K562 (cell line): ENCODE results near the gene GFAP. TPM values are rescaled to one million over a fixed set of nuclear protein-coding genes. Genes with fewer than 3 reads are reported as not detected.

Source experiments
- ATAC-seq: fragments of 200-7000 bp; cut with Tn5 transposase; 3 replicates; pipeline ENCODE4 v1.9.1; 2020; ENCODE audit warnings: moderate library complexity
- BruUV-seq: library from RNA; stranded (reverse); fragments of 400-500 nt; replicated peaks from 2 replicates; lab custom pipeline; 2021; lab: Mats Ljungman, UMichigan
- CTCF ChIA-PET: fragments of 300-600 bp; formaldehyde crosslinking; extraction: SDS; loops from one replicate; lab custom pipeline; 2021; ENCODE audit warnings: low intra/inter-chr PET ratio; lab: Yijun Ruan, JAX
- POLR2A ChIA-PET: fragments of 300-600, 350-650 bp; sonication (Branson Sonifier 250); formaldehyde crosslinking; extraction: SDS; loops from one replicate; lab custom pipeline; 2021; ENCODE audit warnings: antibody characterized with exemption, inconsistent platforms; lab: Yijun Ruan, JAX
- DNase-seq, 4 experiments: peaks; one replicate each; pipeline versions ENCODE4 v3.0.0 to v3.0.0-alpha.2; 2011 to 2018; ENCODE audit warnings: low spot score in 3 of 4, mixed read lengths in 3 of 4; ENCODE audit errors: extremely low read depth in 1 of 4
- FAIRE-seq: peaks from 2 replicates; lab custom pipeline; 2011; peaks lifted over from hg19 to GRCh38; lab: Jason Lieb, UNC
- H2AFZ ChIP-seq: 2 replicates; pipeline ENCODE4 v1.6.0; 2011; ENCODE audit warnings: low read depth, low read length, control low read depth, inconsistent platforms
- H3K27ac ChIP-seq: fragments of 200-600 bp; 3 replicates; pipeline ENCODE4 v1.8.0; 2011; ENCODE audit warnings: low read depth, mild to moderate bottlenecking, control low read depth, inconsistent platforms, low read length, moderate library complexity, mixed read lengths; ENCODE audit errors: extremely low read depth
- H3K27me3 ChIP-seq, 2 experiments: fragments of 300-600 bp in 1 of 2; 2 replicates in 1 of 2; 3 replicates in 1 of 2; pipeline versions ENCODE4 v1.6.0 to v1.8.0; 2011; ENCODE audit warnings: inconsistent platforms in 2 of 2, low read length in 2 of 2, mild to moderate bottlenecking in 1 of 2, mixed read lengths in 1 of 2, moderate library complexity in 1 of 2; ENCODE audit not compliant: control insufficient read depth in 2 of 2, insufficient read depth in 2 of 2
- H3K36me3 ChIP-seq: fragments of 300-600 bp; 3 replicates; pipeline ENCODE4 v1.8.0; 2011; ENCODE audit warnings: mild to moderate bottlenecking, low read length, inconsistent platforms; ENCODE audit not compliant: control insufficient read depth, insufficient read depth
- H3K4me1 ChIP-seq, 2 experiments: fragments of 200-600 bp in 1 of 2; replicated peaks in 1 of 2; 2 replicates in 1 of 2; 3 replicates in 1 of 2; pipeline versions ENCODE4 v1.5.1 to v1.8.0; 2011; ENCODE audit warnings: inconsistent platforms in 2 of 2, low read length in 2 of 2, mild to moderate bottlenecking in 1 of 2, mixed read lengths in 1 of 2, moderate library complexity in 1 of 2; ENCODE audit not compliant: control insufficient read depth in 2 of 2, insufficient read depth in 2 of 2
- H3K4me2 ChIP-seq: 2 replicates; pipeline ENCODE4 v1.6.1; 2011; ENCODE audit warnings: low read length, control low read depth, inconsistent platforms, mixed read lengths; ENCODE audit not compliant: insufficient read depth
- H3K4me3 ChIP-seq: fragments of 200-600 bp; sonication (generic), shearing (Covaris generic); 2 replicates; pipeline ENCODE4 v1.5.1; 2016; ENCODE audit warnings: control low read depth, inconsistent platforms
- H3K79me2 ChIP-seq: fragments of 200-600 bp; 3 replicates; pipeline ENCODE4 v1.8.0; 2011; ENCODE audit warnings: low read length, inconsistent platforms; ENCODE audit not compliant: control insufficient read depth, insufficient read depth
- H3K9ac ChIP-seq, 2 experiments: 2 replicates each; pipeline versions ENCODE4 v1.6.0 to v1.6.1; 2011; ENCODE audit warnings: low read depth in 2 of 2, low read length in 2 of 2, control low read depth in 1 of 2, inconsistent platforms in 1 of 2, mild to moderate bottlenecking in 1 of 2, mixed read lengths in 1 of 2; ENCODE audit not compliant: insufficient read depth in 1 of 2
- H3K9me1 ChIP-seq: one replicate; pipeline ENCODE4 v1.6.0; 2011; ENCODE audit warnings: inconsistent platforms, mild to moderate bottlenecking, low read length, moderate library complexity; ENCODE audit not compliant: control insufficient read depth, insufficient read depth
- H3K9me3 ChIP-seq: replicated peaks from 2 replicates; pipeline ENCODE4 v1.5.1; 2011; ENCODE audit warnings: low read depth, low read length, inconsistent platforms; ENCODE audit not compliant: control insufficient read depth, insufficient read depth
- H4K20me1 ChIP-seq: replicated peaks from 2 replicates; pipeline ENCODE4 v1.6.1; 2011; ENCODE audit warnings: low read length, inconsistent platforms, mixed read lengths; ENCODE audit not compliant: control insufficient read depth, insufficient read depth
- ATF3 ChIP-seq, 2 experiments: fragments of 450-650 bp in 1 of 2; sonication (generic) in 1 of 2; formaldehyde crosslinking in 1 of 2; IDR thresholded peaks in 1 of 2; conservative IDR thresholded peaks in 1 of 2; 2 replicates each; pipeline versions ENCODE4 v1.6.1 to v1.8.1; 2016 to 2023; ENCODE audit warnings: mild to moderate bottlenecking in 2 of 2, moderate library complexity in 2 of 2, inconsistent platforms in 1 of 2, missing genetic modification reagents in 1 of 2
- CREB1 ChIP-seq, 2 experiments: sonication (generic) in 1 of 2; formaldehyde crosslinking in 1 of 2; IDR thresholded peaks; 2 replicates each; pipeline versions ENCODE4 v1.6.1 to v1.8.0; 2012 to 2022; ENCODE audit warnings: inconsistent platforms in 1 of 2, mild to moderate bottlenecking in 1 of 2, missing genetic modification reagents in 1 of 2, moderate library complexity in 1 of 2
- EHMT2 ChIP-seq: fragments of 450-650 bp; IDR thresholded peaks from 2 replicates; pipeline ENCODE4 v1.6.1; 2018; ENCODE audit warnings: antibody characterized with exemption
- EP300 ChIP-seq: IDR thresholded peaks from 2 replicates; pipeline ENCODE4 v1.6.1; 2012; ENCODE audit warnings: low read length, improper control_type of control experiment
- JUN ChIP-seq, 2 experiments: sonication (generic) in 1 of 2; formaldehyde crosslinking in 1 of 2; IDR thresholded peaks; 2 replicates each; pipeline versions ENCODE4 v1.6.1 to v1.8.0; 2012 to 2022; ENCODE audit warnings: borderline replicate concordance in 2 of 2, mild to moderate bottlenecking in 2 of 2, improper control_type of control experiment in 1 of 2, low read depth in 1 of 2, low read length in 1 of 2, missing genetic modification reagents in 1 of 2
- KDM4B ChIP-seq, 2 experiments: fragments of 450-650 bp in 1 of 2; sonication (generic) in 1 of 2; IDR thresholded peaks; 2 replicates each; pipeline ENCODE4 v1.6.1; 2016 to 2017; ENCODE audit warnings: borderline replicate concordance in 2 of 2, antibody characterized with exemption in 1 of 2, low read depth in 1 of 2, mild to moderate bottlenecking in 1 of 2
- MTA1 ChIP-seq: fragments of 450-650 bp; IDR thresholded peaks from 2 replicates; pipeline ENCODE4 v1.6.1; 2017; ENCODE audit warnings: borderline replicate concordance
- NFATC3 ChIP-seq: fragments of 450-650 bp; IDR thresholded peaks from 2 replicates; pipeline ENCODE4 v1.6.1; 2017; ENCODE audit warnings: mild to moderate bottlenecking
- POLR2G ChIP-seq: fragments of 200-400 bp; formaldehyde crosslinking; IDR thresholded peaks from 2 replicates; pipeline ENCODE4 v1.6.1; 2017; ENCODE audit warnings: low read depth, mild to moderate bottlenecking, antibody characterized with exemption, low read length, moderate library complexity
- PTBP1 ChIP-seq: fragments of 200-400 bp; formaldehyde crosslinking; IDR thresholded peaks from 2 replicates; pipeline ENCODE4 v1.6.1; 2017; ENCODE audit warnings: low read depth, low read length
- RBM22 ChIP-seq: fragments of 200-400 bp; formaldehyde crosslinking; IDR thresholded peaks from 2 replicates; pipeline ENCODE4 v1.6.1; 2018; ENCODE audit warnings: low read length, low read depth; ENCODE audit not compliant: poor library complexity, severe bottlenecking
- ZBTB26 ChIP-seq: fragments of 450-650 bp; formaldehyde crosslinking; IDR thresholded peaks from 2 replicates; pipeline ENCODE4 v1.4.0; 2022; ENCODE audit warnings: missing genetic modification characterization
- WGBS: fragments of 100-300 bp; shearing (Covaris generic); methylation state at CpG from one replicate; pipeline ENCODE4 v1.1.6; 2016; ENCODE audit warnings: low coverage, mixed read lengths; ENCODE audit not compliant: insufficient coverage; ENCODE audit errors: missing lambda C conversion rate; 5-methylcytosine and 5-hydroxymethylcytosine counted together
- in situ Hi-C: fragments of 300-500 bp; cut with MboI; formaldehyde crosslinking; loops from 4 replicates; pipeline ENCODE4 v1.15.0; 2018; ENCODE audit warnings: inconsistent platforms, mixed read lengths
- intact Hi-C: fragments of 100-400 bp; cut with micrococcal nuclease; formaldehyde crosslinking; loops from 2 replicates; pipeline ENCODE4 v1.14.2; 2022
- polyA plus RNA-seq, 8 experiments: library from polyadenylated mRNA; depleted of rRNA in 4 of 8; stranded (reverse) in 5 of 8; unstranded in 3 of 8; fragments of >200 nt; fragmentation: Nextera tagmentation in 2 of 8; fragmentation: Illumina TruSeq in 1 of 8; extraction: Ambion mirVana in 2 of 8; extraction: Trizol in 1 of 8; gene quantifications; 2 replicates each; pipeline versions ENCODE4 v1.2.1 to v1.2.3, GENCODE V29; 2011 to 2014; ENCODE audit warnings: inconsistent platforms in 1 of 8, missing spikeins in 1 of 8
- total RNA-seq, 7 experiments: library from RNA; depleted of rRNA in 6 of 7; stranded (reverse); fragments of >200 nt in 6 of 7; fragmentation: Illumina TruSeq in 2 of 7; extraction: Trizol in 2 of 7; gene quantifications; 2 replicates each; pipeline versions ENCODE4 v1.2.1 to v1.2.3, GENCODE V29; 2011 to 2021; ENCODE audit warnings: low replicate concordance in 1 of 7

GFAP gene
- total and polyA plus RNA-seq, 9 of the 15 experiments (the other 6 are each of a cell fraction or from before 2014, with no cell fraction given): 0.07 to 1.4 (median 0.60) TPM; not detected in 1

- BruUV-seq: no TSS peak
- POLR2A ChIA-PET: interaction anchor here (0.6 to 1.1 kb wide), 3 partner anchors 91 to 181 kb away, joined by 3 to 4 read pairs (median 4); no protein-coding TSS in a partner anchor
- no peak overlapping the region for H2AFZ ChIP-seq
These were observed 7.6 kb upstream of the GFAP start for GRCh38 chr17:44922746-44923470.

GRCh38 chr17:44922136-44922535, 6.8 kb upstream of the GFAP start:
- Histone ChIP-seq H3K9me3 (no peaks in the 10 kb centered on the region), H3K36me3 (peaks cover 15% of the 10 kb centered on the region; the same call in 2 of the 3 replicates), H3K79me2 (no peaks in the 10 kb centered on the region), H3K27me3 (peaks cover 2 to 8% of the 10 kb centered on the region in 2 experiments; a peak in 1 of 5 replicates), H3K27ac (no peak overlapping the region), H3K4me1 (peaks cover 0 to 2% of the 10 kb centered on the region in 2 experiments; a peak in 3 of 5 replicates), H3K9ac (no peak overlapping the region), H4K20me1 (0 out of 2 replicates have a peak, but pooled peaks cover 10% of the 10 kb centered on the region), H3K9me1 (no peaks in the 10 kb centered on the region), H2AFZ (no peak overlapping the region), H3K4me2 (no peak overlapping the region), H3K4me3 (no peak overlapping the region)
- ATAC-seq: no peak
- no peak for FAIRE-seq
- BruUV-seq: no TSS peak
- no peak for DNase-seq
- in situ Hi-C loops (loop anchor here (5.0 kb wide), 1 partner anchor 185 kb away; no protein-coding TSS in a partner anchor), intact Hi-C loops (no loop called here)
- CTCF ChIA-PET: no interaction called here
- 20% methylated on average over 6 of the region's 6 CpGs for WGBS
- POLR2A ChIA-PET: interaction anchor here (1.1 to 1.2 kb wide), 3 partner anchors 11 to 182 kb away, joined by 3 to 4 read pairs (median 4); no protein-coding TSS in a partner anchor
- TF ChIP-seq CREB1 (IDR thresholded peaks at IDR 0.05) (no peak), CREB1 (CRISPR knock-in tag; IDR thresholded peaks at IDR 0.05) (no peak), EP300 (no peak), JUN (IDR thresholded peaks at IDR 0.05; ENCODE audit: borderline replicate concordance, low read depth, low read length) (no peak), JUN (CRISPR knock-in tag; IDR thresholded peaks at IDR 0.05; ENCODE audit: borderline replicate concordance) (no peak), KDM4B (IDR thresholded peaks at IDR 0.05; ENCODE audit: borderline replicate concordance in 2 of 2, low read depth in 1 of 2) (no peak), ATF3 (IDR thresholded peaks at IDR 0.05) (no peak), ATF3 (CRISPR knock-in tag; conservative IDR thresholded peaks at IDR 0.05) (no peak), EHMT2 (no peak), PTBP1 (no peak), ZBTB26 (CRISPR knock-in tag) (no peak), MTA1 (no peak)

More at GRCh38 chr17:44922746-44923470, 7.6 kb upstream of the GFAP start:
- ATAC-seq: no peak
- in situ Hi-C loops (loop anchor here (5.0 kb wide), 1 partner anchor 184 kb away; no protein-coding TSS in a partner anchor), intact Hi-C loops (no loop called here)
- Histone ChIP-seq H3K4me2 (no peak overlapping the region), H3K27me3 (peaks cover 2 to 8% of the 10 kb centered on the region in 2 experiments; a peak in 1 of 5 replicates), H3K4me1 (peaks cover 0 to 2% of the 10 kb centered on the region in 2 experiments; a peak in 3 of 5 replicates), H3K4me3 (no peak overlapping the region), H3K36me3 (peaks cover 23% of the 10 kb centered on the region; the same call in 2 of the 3 replicates), H3K27ac (no peak overlapping the region), H4K20me1 (peaks cover 10% of the 10 kb centered on the region; the same call in 1 of the 2 replicates), H3K9ac (no peak overlapping the region), H3K9me3 (no peaks in the 10 kb centered on the region), H3K9me1 (no peaks in the 10 kb centered on the region), H3K79me2 (no peaks in the 10 kb centered on the region)
- 46% methylated on average over 19 of the region's 19 CpGs for WGBS
- no peak for FAIRE-seq
- TF ChIP-seq POLR2G (peak; percentile 72), RBM22 (peak; percentile 28), NFATC3 (no peak)
- no peak for DNase-seq
- CTCF ChIA-PET: no interaction called here
